Measurements from ENCODE around the gene MAGOH.

MAGOH gene

DNA sequence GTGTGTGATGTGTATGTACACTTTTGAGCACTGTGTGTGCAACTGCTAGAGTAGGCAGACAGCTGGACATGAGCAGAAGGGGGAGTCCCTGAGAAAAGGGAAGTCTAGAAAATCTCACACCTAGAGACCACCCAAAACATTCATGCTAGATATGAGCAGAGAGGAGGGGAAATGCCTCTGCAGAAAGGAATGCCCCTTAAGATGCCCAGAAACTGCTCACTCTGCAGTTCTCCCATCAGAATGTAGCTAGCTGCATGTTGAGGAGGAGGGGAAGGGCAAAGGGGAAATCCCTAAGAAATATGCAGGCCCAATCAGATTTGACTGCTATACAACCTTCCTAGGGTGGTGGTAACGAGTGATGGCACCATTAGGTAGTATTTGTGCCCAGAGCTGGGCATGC lies 31.8 kb upstream of the MAGOH start:
- DNase-seq: no peak

DNA sequence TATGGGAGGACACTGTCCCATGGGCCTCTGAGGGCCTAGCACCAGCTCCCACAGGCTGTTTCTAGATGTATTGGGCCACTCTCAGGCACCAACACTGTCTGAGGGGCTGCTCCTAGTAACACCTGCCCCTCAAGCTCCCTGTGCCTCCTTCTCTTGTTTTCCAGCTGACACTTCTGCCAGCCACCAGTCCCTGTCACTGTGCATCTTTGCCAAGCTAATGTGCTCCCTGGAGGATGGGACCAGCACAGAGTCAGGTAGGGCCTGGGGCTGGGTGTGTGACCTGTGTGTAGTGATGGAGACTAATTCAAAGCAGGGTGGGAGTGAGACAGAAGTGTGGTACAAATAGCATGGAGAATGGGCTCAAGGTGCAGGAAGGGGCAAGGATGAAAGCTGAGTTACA lies 29.4 kb upstream of the MAGOH start:
- DNase-seq: no peak

DNA sequence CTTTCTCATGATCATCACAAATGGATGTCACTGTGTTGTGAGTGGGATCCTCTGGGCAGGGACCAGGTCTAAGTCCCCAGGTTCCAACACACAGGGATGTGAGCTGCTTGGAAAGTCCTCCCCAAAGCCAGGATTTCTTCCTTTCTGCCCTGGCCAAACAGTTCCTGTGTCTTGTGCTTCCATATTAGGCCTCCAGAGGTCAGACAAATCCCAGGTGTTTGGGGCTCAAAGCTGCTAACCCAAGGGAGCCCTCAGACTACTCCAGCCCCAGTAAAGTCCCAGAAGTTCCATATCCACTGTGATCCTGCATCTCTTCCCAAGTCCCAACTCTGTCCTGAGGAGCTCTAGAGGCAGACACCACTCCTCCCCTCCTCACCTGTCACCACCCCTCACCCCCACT lies 27.7 kb upstream of the MAGOH start:
- no peak for DNase-seq

DNA sequence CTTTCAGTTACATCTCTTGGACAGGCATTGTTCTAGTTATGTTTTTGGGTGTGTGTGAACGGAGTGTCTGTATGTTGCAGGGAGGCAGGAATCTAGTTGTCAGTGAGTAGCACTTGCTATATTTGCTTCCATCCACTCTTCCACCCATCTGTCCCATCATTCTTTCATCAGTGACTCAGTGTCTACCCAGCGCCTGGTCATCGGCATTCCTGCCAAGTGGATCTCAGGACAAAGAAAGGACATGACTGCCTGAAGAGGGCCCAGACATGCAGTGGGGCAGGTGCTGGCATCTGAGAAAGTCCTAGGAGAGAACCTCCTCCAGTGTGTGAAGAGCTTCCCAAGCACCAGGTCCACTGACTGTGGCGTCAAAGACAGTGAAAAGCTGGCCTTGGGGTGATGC lies 27.3 kb upstream of the MAGOH start:
- DNase-seq: no peak

DNA sequence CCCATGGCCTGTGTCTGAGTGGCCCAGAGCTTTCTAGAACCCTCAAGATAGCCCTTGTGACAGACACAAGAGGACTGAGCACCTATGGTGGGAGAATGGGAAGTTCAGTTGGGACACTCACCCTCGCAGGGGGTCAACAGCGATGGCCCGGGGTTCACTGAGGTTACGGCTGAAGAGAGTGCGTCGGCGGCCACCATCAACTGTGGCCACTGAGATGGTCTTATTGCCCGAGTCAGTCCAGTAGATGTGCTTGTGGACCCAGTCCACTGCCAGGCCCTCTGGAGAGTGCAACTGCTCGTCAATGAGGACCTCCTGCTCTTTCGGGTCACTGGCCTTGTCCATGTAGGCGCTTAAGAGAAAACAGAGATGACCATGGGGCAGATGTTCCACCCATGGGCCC lies 25.7 kb upstream of the MAGOH start:
- DNase-seq: no peak

DNA sequence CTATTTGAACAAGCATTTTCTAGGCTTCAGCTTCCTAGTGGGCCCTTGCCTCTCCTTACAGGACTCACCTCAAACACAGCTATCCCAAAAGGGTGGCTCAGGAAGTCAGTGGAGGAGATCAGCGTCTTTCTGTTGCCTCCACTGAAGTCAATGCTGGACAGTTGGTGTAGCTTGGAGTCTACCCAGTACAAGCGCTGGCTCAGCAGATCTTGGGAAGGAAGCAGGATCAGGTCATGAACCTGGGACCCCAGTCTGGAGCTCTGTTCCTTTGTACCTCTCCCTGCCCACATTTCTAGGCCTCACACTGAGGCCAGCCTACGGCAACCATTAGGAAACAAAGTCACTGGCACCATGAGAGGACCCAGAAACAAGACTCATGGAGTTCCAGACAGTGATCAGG lies 23.7 kb upstream of the MAGOH start:
- DNase-seq: no peak

DNA sequence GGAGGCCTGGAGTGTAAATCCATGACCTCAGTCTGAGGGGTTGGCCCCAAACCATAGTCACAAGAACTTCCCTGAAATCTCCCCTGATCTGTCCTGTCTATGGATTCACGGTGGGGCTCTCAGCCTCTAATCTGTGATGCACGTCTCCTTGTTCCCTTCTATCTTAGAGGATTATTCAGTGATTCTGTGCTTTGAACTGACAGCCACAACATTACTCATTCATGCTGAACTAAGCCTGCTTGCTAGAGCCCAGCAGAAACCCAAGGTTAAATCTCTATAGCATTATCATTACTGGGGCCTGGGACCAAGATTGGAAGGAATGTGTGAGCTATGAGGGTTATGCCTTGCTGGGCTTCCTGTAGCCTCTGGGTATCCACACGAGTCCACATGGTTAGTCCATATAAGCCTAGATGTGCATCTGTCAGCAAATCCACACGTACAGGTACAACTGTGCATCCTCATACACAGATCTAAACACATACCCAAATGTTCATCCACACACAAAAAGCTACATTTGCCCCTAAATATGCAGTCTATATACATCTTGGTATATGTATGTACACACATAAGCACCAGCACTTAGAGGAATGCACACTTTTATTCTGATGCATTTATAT lies 22.4 kb upstream of the MAGOH start:
- DNase-seq: no peak

DNA sequence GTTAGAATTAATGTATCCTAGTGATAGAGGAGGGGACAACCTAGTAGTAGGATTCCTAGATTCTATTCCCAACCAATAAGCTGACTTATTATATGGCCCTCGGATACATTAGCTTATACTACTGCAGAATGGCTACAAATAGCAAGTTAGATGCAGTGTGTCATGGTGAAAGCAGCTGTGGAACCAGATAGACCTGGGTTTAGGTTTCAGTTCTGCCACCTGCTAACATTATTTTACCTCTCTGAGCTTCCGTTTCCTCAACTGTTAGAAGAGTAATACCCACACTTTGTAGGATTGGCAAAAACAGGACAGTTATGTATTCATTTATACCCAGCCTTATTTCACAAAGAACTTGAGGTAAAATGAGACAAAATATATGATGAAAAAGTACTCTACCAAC lies 21.6 kb upstream of the MAGOH start:
- DNase-seq: no peak

DNA sequence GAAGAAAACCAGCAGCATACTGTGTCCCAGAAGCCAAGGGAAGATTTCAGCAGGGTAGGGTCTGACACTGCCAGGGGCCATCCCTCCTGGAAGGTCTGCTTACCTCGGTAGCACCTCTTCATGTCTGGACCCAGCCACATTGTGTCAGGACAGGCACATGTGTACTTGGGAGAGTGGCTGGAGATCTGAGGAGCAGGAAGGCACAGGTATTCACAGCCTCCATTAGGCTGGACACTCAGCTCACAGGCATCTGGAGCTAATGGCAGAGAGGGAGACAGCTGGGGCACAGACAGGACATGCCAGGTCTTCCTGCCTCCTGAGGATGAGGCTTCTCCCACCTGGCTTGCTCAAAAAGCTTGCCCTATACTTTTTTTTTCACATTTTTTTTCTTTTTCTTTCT lies 19.9 kb upstream of the MAGOH start:
- no peak for DNase-seq

DNA sequence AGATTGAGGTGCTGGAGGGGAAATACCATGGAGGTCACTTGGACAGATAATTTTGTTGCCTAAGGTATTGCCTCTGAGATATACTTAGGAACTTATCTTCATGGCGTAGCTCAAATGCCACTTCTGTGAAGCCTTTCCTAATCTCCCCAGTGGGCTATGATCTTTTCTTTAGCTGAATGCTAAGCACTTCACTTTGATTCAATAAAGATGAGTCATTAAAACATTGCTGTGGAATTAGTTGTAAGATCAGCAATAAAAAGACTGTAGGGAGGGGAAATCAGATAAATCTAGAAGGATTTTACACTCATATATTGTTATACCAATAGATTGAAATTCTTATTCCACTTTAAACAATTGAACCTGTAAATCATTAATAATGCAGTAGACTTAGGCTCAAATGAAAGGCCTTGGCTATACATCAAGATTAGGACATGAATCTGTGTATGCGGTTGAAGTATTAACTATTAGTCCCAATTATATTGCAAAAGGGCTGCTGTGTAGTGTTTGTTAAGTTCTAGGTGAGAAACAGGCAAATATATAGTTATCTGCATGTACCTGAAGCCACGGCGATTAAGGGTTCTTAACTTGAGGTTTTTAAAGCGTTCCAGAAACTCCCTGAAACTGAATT lies 19.2 kb upstream of the MAGOH start:
- no peak for DNase-seq

DNA sequence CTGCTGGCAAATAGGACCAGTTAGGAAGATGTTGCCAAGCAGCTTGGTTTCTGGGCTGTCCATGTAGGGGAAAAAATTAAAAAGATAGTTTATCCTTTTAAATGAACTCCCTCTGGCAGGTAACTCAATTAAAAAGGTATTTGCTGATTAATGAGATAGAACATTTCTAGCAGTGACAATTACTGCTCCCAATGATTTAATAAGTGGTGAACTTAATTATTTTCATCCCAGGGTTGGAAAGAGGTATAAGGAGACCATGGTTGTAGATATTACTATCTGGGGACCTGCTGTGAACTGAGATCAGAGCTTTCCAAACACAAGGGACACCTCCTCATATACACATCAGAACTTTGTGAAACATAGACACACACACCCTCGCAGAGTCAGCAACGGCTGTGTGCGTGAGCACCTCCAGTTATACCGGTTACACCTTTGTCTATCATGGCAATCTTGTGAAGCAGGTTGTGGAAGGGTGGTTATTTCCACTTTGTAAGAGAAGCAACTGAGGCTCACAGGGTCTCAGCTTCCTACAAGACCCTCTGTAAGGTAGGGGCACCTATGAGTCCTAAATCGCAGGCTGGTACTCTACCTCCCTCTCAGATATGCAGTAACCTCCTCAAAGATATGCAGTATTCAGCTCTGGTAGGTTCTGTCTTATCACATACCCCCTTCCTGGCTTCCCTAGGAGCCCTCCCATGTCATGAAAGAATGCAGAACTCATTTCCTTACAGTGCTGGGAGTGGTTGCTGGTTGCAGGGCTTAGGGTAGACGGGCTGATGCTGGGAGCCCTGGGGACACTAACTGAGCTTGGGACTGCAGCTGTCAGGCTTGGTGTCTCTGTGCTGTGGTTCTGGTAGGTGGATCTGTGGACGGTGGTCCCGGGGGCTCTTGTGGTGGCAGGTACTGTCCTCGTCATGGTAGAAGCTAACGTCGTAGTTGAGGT lies 18.5 kb upstream of the MAGOH start:
- no peak for DNase-seq

DNA sequence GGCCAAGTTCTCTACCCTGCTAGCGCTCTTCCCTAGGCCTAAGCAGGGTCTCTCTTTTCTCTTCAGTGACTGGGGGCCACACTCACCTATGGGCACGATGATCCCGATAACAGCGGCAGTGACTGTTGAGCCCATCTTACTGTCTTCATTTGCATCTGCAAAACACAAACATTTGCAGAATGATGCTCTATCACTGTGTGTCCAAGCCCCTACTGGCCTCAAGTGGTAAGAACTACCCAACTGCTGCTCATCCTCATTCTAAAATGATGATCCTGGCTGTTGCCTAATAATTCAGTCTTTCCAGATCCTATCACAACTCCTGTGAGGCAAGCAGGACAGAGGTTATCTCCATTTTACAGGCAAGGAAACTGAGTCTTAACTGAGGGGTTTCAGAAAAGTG lies 16.7 kb upstream of the MAGOH start:
- DNase-seq: no peak

DNA sequence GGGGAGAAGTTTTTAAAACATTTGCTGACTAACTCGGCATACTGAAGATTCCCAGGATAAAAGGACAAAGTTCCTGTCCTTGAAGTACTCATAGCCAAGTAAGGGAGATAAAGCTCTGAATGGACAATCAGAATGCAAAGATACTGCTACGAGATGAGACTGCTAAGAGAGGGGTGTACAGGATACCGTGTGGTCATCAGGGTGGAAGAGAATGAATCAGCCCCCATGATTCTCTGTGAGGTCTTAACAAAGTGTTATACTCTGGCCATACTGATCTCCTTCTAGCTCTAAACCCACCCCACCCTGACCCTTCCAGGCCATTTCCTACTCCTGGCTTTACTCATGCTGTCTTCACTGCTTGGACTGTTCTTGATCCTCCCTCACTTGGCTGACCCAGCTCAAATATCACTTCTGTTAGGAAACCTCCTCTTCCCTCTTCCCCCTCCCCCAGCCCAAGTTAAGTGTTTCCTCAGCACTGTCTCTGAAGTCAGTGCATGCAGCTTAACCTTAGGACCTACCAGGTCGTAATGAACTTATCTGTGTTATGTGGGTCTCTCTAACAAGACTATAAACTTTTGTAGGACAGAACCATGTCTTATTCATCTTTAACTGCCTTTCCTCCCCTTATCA lies 15.8 kb upstream of the MAGOH start:
- DNase-seq: no peak

DNA sequence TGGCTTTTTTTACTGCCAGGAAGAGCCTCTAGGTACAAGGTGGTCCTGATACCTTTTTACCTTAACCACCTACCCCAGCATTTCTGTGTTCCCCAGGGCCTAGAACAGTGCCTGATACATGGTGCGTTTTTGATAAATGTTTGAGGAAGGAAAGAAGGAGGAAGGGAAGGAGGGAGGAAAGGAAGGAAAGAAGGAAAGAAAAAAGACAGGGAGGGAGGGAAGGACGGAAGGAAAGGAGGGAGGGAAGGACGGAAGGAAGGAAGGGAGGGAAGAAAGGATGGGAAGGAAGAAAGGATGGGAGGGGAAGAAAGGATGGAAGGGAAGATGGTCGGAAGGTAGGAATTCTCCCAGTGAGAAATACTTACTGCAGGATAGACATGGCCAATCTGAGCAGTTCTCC lies 12.0 kb upstream of the MAGOH start:
- DNase-seq: no peak

DNA sequence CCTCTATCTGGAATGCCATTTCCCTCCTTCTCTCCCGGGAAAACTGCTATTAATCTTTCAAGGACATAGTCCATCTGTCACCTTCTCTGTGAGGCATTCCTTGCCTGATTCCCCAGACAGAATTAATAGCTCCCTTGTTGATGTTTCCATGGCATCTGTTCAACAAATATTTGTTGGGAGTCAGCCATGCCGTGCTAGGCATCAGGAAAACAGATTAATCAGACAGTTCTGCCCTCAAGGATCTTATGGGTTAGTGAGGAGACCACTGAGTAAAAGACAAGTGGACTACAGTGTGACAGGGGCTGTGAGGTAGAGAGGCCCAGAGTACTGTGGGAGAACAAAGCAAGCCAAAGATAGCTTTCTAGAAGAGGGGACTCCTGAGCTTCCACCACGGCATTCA lies 11.4 kb upstream of the MAGOH start:
- no peak for DNase-seq

DNA sequence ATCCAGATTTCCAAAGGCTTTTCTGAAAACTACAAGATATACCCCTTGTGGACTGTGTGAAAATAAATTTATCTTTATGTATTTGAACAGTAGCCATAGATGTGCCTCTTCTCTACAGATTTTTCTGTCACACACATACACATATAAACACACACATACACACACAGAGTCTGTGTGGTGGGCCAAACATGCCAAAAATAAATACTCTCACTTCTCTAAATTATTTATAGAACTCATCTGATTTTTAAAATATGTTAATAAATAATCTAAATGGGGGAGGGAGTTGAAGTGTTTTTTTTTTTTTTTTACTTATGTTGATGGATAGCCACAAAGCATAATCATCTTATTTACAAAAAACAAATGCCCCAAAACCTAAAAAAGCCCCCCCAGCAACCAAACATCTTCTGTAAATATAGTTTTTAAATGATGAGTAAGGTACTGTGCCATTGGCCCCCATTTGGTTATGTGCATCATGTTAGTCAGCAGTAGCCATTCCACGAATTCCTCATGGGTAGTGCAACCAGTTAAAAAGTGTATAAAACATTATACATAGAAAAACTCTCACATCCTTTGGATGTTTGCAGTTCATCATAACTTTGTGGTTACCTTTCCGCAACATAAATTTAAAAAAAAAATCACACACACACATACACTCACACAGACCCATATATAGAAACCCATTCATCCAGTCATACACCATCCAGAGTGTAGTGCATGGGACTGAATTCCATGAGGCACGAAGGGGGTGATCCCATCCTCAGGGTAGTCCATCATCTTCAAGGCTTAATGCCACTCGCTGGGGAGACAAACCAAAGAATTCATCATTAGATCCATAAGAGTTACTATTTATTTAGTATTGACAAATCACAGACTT lies 8.2 kb upstream of the MAGOH start:
- no peak for DNase-seq

DNA sequence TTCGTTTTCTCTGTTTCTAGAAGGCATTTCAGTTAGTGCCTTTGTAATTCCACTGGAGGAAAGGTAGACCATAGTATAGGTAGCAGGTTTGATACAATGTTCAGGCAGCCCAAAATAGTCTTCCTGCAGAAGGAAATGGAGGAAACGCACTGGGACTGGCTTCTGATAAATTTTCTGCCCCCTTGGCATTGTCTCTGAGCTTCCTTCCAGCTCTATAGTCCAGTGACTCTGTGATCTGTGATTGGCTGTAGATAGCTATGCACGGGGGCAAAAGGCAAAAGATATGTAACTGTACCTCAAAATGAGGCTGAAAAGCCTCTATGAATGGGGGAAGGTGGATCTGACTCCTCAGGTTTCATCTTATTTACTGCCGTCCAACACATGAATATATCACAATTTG lies 5.8 kb upstream of the MAGOH start:
- no peak for DNase-seq

DNA sequence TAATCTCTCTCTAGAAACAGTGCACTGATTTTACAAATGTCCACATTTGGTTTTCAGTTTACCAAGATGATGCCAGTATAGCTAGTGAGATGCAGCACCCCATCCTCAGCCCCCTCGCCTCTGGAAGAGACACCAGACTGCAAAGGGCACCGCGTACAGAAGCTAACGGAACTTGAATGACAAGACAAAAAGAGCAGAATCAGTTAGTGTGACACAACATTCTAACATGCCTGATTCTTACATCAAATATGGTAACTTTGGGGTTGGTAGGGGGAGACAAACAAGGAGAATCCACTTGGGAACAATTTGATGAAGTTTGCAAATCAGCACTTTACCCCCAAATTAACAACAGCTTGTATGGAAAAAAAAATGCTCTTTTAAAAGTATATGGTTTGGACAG lies 4.1 kb upstream of the MAGOH start:
- DNase-seq: no peak

DNA sequence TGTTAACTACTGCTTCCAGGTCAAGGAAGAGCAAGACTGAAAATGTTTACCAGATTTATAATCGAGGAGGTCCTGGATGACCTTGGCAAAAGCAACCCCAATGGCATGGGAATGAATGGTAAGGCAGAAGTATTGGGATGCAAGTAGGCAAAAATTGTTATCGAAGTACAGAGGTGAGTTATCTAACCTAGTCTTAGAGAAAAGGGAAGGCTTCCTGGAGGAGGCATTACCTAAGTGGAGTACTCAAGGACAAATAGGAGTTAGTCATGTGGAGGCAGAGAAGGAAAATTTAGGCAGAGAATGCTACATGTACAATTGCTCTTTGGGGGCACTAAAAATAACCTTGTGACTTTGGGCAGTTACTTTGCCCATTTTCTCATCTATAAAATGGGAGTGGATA lies 3.5 kb upstream of the MAGOH start:
- DNase-seq: no peak

DNA sequence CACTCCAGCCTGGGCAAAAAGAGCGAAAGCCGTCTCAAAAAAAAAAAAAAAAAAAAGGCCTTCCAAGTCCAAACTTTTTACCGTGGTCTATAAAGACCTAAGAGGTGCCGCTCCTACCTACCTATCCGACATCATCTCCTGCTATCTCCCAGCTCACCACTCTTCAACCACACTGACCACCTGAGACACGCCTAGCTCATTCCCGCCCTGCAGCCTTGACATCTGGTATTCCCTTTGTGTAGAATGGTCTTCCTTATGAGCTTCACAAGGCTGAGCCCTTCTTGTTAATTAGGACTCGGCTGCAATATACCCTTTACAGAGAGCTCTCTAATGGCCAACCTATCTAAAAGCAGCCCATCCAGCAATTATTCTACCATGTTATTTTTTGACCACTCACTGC lies 680 bp downstream of the MAGOH start:
- DNase-seq: no peak

DNA sequence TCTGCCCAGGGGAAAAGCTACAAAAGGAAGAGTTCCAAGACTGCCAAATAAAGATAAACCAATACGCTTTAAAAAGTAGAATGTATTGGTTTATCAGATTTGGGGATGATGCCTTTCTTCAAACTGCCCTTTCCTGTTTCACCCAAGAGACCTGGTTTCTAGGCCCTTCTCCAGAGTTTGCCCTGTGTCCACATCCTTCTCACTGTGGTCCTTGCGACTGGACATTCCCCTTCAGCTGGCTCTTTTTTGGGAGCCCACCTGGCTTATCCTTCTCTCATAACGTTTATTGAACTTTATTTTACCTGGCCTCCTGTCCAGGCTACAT lies 17.4 kb downstream of the MAGOH start:
- no peak for DNase-seq

DNA sequence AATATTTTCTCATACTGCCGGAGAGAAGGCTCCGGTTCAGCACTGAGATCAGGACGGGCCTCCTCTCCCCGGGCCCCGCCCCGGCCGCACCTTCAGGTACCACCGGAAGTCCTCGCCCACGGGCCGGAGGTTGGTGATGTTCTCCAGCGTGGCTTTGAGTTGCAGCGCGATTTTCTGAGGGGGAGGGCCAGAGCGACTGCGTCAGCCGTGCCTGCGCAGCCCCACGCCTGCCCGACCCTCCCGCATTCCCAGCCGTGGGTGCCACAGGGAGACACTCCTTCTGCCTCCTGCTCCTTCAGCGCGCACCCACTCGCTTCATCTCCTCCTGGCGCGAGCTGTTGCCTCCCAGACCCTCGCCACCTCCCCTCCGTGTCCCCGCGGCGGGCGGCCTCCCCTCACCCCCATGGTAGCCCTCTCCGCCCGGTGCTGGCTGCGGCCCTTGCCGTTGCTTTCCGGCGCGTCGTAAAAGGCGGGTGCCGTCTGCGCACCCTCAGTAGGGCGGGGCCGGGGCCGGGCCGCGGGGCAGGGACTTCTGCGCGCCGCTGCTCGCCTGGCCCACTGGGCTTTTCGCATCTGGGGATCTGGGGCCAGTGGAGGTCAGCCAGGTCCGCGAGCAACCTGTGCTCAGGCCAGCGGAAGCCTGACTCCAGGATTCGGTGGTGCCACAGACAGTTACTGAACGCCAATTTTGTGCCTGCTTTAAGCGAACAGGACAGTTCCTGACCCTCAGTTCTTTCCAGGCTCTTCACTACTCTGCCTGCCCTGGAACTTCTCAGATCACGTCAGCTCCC lies 18.0 kb downstream of the MAGOH start, which contains the start of gene CZIB:
TSS of gene CZIB (minus strand) at position 464 of the 791 bp plus-strand sequence. CDS start at position 405, 59 bp downstream.
- DNase-seq: peak; percentile 98

All from activated CD4-positive, alpha-beta T cell treated with anti-CD3 and anti-CD28 coated beads for 48 hours (primary cell).